CD4-positive, alpha-beta T cell treated with Interleukin-1 beta for 1 hour (primary cell): ENCODE data around the gene CDCA7.
"Not testable (repeated sequence)": the region's sequence is repeated elsewhere in the genome, so short reads cannot be mapped to it uniquely, and the experiment has no call there.

Experiments
- DNase-seq, 2 donors: peaks; one replicate each; pipeline ENCODE4 v3.0.0-alpha.2; 2020 to 2022

CDCA7 gene

DNA sequence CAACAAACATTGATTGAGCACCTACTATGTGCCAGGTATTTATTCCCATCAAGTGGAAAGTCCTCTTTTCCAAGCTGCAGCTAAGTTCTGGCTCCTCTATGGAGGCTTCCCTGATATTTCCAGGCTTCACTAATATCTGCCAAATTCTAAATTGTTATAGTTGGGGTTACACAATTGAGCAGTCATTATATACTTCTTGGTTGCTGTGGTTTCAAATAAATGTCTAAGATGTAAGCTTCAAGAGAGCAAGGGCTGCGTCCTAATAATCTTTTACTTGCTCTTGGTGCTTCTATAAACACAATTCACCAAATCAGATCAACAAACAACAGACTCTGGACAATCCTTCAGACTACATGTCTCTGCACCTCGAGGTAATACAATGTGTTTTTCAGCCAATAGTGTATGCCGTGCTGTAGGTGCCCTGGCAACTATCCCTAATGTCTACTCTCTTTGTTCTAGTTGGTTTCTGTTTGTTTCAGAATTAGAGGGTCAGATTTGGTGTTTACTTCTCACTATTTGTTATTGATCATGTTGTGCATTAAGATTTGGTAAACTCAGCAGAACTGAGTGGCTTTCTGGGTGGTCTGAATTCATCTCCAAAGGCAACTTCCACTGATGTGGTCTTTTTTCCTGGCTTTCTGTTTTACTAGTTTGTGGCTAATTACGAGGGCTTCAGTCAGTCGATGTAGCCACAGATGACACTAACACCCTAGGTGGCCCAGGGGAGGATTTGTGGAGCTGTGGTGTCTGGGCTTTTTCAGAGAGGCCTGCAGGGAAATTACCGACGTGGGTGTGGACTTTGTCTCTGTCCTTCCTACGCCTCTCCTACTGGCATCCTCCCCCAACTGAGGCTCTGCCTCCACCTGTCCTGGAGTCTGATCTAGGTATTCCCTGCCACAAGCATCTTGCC, 50.4 kb downstream of the CDCA7 start:
- no peak for DNase-seq

DNA sequence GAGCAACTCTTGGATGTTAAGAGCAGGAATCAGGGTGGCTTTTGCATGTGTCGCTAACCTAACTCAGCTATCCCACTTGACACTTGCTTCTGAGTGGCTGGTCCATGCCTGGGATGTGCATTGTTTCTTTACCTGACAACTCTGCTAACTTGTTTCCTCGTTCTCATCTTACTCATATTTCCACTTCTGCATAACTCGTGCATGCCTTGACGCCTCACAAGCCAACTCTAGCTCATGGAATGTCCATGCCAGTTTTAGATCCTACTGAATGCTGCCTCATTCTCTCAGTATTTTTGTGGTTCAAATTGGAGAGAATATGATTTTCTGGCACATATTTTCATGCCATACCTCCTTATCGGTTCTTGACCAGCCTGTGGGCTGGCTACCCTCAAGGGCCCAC, 52.5 kb downstream of the CDCA7 start:
- no peak for DNase-seq

DNA sequence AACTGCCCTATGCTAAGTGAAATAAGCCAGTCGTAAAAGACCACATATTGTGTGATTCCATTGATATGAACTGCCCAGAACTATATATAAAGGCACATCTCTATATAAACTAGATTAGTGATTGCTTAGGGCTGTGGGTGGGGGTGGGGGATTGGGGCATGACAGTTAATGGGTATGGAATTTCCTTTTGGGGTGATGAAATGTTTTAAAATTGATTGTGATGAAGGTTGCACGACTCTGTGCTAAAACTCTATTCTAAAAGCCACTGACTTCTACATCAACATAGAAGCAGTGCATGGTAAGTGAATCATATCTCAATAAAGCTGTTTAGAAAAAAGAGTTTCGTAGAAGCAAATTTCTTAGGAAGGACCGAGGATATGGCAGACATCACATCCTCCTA, 53.0 kb downstream of the CDCA7 start:
- DNase-seq: no peak

DNA sequence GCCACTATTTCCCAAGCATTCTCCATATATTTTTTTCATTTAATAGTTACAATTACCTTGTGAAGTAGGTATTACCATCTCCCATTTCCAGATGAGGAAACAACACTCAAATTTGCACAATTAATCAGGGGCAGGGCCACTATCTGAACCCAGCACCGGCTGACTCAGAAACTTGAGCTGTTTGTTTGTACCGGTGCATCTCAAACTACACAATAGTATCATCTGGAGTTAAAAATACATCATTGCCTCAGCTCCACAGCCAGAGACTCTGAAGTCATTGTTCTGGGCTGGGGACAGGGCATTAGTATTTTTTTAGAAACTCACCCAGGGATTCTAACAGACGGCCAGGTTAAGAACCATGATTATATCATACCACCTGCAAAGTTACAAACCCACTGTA, 55.9 kb downstream of the CDCA7 start:
- DNase-seq: no peak

DNA sequence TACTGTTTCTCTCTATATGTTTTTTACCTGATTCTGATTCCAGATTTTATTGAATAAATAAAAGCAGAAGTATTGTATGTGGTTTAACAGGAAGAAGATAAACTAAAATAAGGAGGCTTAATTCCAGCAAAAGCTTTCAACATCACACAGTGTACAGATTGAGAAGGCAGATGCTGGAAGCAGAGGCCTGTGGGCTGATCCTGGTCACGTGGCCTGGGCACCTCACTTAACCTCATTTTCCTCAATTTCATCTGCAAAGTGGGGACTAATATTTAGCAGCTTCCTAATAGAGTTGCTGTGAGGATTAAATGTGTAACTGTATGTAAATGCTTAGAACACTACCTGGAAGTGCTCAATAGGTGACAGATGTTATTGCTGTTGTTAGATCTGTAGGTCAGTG, 58.0 kb downstream of the CDCA7 start:
- no peak for DNase-seq

DNA sequence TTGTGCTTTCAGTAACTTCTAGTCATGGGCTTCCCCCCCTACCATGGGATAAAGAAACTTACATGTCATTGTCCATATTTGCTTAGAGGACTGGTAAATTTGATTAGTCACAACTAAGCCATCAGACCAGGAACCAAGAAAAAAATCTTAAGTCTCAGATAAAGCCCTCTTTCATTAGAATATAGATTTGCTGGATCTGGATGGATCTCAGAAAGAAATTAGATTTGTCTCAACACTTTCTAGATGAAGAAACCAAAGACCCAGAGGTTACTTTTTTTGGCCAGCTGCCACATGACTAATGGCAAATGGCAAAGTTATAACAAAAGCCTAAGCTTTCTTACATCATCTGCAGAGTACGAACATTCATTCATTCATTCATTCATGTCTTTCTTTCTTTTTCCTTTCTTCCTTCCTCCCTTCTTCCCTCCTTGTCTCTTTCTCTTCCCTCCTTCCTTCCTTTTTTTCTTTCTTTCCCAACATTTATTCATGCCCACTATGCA, 60.2 kb downstream of the CDCA7 start:
- no peak for DNase-seq

DNA sequence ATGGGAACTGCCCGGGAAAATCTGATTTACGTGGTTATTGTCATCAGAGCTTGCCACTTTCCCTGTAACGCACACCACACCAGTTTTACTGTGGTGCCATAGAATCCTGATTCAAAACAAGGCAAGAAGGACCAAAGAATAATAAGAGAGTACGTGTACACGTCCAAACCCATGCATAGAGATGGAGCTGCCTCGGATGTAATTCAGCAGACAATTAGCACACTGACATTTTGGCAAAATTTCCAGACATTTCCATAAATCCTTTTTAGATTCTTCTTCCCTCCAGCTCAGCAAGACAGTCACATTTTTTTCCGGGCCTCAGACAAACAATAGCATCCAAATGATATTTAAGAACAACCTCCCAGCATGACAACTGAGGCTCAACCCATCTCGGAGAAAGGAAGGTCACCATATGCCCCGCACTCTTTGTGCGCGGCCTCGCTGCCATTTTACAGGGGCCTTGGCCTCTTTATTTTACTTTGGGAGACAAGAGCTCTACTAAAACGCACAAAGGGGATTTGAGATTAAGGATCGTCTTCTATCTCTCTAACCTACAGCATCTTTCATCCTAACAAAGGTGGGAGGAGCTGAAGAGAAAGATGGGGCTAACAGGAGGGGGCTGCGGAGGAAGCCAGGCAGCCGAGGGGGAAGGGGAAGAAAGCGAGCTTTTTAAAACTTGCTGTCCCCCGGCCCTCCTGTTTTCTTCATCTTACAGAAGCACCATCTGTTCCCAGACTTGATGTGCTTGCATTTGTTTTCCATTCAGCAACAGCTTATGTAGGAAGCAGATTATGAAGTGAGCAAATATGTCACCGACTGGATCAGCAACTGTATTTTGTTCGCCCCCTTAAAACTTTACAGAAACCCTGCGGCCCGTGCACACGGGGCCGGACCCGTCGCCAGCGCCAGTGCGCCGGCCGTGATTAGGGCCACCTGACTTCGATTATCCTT, 61.0 kb downstream of the CDCA7 start:
- no peak for DNase-seq

DNA sequence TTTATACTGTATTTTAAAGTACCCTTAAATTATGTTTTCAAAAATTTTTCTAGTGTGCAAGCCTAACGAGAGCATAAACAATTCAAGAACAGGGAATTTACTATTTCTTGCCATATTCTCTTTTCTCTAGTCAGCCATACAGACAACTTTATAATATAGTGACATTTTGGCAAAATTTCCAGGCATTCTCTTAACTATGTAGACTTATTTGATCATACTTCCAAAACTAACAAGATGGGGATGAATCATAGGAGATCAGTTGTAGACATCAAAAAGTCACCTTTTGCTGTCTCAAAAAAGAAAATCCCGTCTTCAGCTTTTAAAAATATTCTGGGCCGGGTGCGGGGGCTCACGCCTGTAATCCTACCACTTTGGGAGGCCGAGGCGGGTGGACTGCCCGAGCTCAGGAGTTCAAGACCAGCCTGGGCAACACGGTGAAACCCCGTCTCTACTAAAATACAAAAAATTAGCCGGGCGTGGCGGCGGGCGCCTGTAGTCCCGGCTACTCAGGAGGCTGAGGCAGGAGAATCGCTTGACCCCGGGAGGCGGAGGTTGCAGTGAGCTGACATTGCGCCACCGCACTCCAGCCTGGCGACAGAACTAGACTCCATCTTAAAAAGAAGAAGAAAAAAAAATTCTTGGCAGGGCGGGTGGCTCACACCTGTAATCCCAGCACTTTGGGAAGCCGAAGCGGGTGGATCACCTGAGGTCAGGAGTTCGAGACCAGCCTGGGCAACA, 61.9 kb downstream of the CDCA7 start:
- DNase-seq: not testable (repeated sequence)

DNA sequence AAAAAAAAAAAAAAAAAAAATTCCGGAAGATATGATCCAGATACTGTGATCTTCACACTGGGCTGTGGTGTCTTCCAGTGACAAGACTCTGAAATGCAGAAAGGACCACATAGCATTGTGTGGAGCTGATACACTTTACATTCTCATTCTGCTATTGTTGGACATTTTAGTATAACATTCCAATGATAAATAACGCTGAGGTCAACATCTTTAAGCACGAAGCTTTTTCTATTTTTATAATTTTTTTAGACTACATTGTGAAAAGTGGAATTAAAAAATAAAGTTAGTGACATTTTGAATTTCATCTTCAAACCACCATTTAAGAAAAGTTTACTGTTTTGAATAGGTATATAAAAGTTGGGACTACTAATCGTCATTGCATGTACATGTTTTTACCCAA, 62.7 kb downstream of the CDCA7 start:
- DNase-seq: no peak

DNA sequence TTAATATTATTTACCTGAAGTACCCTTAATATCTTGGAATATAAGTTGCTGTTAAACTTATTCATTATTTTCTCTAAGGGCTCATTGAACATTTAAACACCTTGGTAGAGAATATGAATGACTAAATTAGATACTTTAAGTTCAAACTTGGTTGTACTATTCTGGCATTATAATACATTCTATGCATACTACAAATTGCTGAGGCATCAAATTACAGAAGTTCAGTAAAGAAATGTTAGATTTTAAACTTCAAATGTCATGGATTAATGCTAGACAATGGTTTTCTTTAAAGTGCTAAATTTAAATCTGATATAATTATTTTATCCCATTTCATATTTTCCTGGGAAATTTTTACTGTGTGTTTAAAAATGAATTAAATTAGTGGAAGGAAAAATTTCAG, 63.1 kb downstream of the CDCA7 start:
- no peak for DNase-seq
